VCaP (cell line): ENCODE measurements around the gene SPINDOC.

ENCODE experiments used
- H3K27ac ChIP-seq: fragments of 450-650 bp; 2 replicates; pipeline ENCODE4 v1.5.1; 2017
- TF ChIP-seq, protein P1 (sequence below): fragments of 450-650 bp; conservative IDR thresholded peaks from 2 replicates; pipeline ENCODE4 v1.5.1; 2017; ENCODE audit warnings: mild to moderate bottlenecking, moderate library complexity

The SPINDOC gene

DNA sequence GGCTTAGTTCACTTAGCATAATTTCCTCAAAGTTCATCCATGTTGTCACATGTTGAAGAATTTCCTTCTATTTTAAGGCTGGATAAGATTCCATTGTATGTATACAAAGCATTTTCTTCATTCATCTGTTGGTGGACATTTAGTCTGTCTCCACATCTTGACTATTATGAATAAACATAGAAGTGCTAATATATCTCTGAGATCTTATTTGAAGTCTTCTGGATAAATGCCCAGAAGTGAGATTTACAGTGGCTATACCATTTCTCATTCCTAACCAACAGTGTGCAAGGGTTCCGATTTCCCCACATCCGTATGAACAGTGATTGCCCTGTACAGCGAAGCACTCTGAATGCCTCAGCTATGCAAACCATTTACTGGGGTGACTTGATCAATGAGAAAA is 38.1 kb upstream of the SPINDOC start:
- H3K27ac ChIP-seq: peak overlapping the region; percentile 1; the same call in 1 of the 2 replicates
- TF ChIP-seq, protein P1, sequence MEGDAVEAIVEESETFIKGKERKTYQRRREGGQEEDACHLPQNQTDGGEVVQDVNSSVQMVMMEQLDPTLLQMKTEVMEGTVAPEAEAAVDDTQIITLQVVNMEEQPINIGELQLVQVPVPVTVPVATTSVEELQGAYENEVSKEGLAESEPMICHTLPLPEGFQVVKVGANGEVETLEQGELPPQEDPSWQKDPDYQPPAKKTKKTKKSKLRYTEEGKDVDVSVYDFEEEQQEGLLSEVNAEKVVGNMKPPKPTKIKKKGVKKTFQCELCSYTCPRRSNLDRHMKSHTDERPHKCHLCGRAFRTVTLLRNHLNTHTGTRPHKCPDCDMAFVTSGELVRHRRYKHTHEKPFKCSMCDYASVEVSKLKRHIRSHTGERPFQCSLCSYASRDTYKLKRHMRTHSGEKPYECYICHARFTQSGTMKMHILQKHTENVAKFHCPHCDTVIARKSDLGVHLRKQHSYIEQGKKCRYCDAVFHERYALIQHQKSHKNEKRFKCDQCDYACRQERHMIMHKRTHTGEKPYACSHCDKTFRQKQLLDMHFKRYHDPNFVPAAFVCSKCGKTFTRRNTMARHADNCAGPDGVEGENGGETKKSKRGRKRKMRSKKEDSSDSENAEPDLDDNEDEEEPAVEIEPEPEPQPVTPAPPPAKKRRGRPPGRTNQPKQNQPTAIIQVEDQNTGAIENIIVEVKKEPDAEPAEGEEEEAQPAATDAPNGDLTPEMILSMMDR: no peak

DNA sequence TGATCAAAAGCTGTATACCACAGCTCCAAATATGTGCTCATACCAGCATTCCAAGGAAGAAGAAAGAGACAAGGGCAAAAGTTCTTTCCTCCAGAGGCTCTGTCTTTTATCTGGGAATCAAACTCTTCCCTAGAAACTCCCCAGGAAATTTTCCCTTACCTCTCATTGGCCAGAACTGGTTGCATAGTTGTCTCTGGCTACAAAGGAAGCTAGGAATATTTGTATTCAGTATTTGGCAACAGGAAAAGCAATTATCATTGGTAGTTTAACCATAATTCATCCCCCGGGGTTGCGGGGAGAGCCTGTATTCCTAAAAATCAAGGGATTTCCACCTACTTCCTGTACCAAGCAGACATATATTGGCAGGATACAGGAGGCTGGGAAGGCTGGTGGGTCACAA is 34.2 kb upstream of the SPINDOC start:
- H3K27ac ChIP-seq: no peak overlapping the region
- TF ChIP-seq, protein P1: no peak

DNA sequence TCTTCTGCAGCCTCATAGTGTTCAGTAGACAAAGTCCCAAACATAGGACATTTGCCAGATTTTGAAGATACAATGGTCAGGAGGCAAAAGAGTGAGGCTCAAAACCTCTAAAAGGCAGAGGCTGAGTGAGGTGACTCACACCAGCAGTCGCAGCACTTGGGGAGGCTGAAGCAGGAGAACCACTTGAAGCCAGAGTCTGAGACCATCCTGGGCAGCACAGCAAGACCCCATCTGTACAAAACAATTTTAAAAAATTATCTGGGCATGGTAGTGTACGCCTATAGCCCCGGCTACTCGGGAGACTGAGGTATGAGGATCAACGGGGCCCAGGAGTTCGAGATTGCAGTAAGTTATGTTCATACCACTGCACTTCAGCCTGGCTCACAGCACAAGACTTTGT is 30.5 kb upstream of the SPINDOC start:
- TF ChIP-seq, protein P1: no peak
- H3K27ac ChIP-seq: no peak overlapping the region

DNA sequence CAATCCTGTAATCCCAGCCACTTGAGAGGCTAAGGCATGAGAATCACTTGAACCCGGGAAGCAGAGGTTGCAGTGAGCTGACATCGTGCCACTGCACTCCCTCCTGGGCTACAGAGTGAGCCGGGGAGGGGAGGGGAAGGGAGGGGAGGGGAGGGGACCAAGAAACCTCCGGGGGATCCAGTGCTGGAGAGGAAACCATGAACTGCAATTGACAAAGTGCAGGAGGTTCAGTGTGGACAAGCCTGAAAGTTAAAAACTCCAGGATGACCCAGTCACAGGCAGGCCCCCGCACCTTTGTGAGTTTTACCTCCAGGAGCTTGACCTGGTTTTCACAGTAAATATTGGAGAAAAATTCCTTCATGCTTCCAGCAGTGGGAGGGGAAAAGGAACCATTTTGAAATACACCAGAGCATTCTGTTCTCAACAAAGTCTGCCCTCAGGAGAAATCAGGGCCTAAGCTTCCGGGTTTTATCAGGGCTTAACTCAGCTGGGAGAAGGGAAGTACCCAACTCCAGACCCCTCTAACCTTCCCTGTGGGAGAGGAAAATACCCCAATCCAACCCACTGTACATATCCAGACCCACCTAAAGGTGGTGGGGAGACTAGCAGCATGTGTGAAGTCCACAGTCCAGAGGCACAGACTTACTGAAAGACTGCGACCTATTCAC is 29.2 kb upstream of the SPINDOC start:
- TF ChIP-seq, protein P1: no peak
- no peak overlapping the region for H3K27ac ChIP-seq

DNA sequence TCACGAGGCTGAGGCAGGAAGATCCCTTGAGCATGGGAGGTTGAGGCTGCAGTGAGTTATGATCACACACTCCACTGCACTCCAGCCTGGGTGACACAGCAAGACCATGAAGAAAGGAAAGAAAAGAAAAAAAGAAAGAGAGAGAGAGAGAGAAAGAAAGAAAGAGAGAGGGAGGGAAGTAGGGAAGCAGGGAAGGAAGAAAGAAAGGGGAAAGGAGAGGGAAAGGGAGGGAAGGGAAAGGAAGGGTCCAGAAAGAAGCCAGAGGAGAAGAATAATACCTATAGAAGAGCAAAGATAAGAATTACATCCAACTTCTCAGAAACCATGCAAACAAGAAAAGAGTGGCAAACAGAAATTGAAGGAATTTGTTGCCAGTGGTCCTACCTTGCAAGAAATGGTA is 27.4 kb upstream of the SPINDOC start:
- H3K27ac ChIP-seq: no peak overlapping the region
- TF ChIP-seq, protein P1: no peak

DNA sequence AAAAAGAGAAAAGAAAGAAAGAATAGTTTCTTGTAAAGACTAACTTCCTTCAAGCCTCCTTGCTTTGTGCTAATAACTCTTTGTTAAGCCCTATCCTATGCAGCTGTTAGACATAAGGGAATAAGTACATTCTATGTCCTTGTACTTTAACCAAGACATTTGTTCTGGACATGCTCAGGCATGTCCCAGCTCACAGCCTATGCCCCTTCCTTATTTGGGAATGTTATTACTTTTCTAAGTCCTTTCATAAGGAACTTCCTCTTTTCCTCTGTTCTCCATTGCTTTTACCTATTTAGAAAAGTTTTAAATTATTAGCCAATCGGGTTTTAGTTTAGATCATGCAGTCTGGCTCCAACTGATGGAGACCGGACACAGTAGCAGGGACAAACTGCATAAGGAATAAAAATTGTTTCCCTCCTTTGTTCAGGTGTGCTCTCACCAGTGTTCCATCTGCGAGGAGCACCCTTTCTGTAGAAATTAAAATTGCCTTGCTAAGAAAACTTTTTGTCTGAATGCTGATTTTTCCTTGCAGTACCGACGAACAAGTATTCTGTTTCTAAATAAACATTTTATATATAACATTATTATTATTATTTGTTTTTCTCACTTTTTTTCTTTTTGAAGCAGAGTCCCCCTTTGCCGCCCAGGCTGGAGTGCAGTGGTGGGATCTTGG is 21.6 kb upstream of the SPINDOC start:
- TF ChIP-seq, protein P1: no peak

DNA sequence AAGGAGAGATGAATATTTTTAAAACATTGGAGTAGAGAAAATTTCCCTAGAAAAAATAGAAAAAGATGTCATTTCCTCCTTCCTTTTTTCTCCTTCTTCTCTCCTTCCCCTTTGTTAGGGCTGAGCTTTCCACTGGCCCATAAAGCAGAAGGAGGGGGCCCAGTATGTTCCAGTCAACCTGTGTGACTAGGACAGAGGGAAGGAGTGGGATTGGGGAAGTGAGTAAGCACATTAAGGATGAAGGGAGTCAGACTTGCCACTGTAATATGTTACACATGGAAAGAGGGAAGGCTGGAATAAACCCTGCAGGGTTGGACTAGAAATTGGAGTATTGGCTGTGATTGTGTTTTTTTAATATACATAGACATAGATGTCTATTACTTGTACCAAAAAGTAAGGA is 20.1 kb upstream of the SPINDOC start:
- no peak overlapping the region for H3K27ac ChIP-seq
- TF ChIP-seq, protein P1: no peak

More for the DNA sequence above, 21.6 kb upstream of the SPINDOC start:
- no peak overlapping the region for H3K27ac ChIP-seq
